GM12865 (cell line): ENCODE measurements around the gene GAK.

Source experiments
- DNase-seq: peaks from one replicate; pipeline ENCODE4 v3.0.0; 2010; ENCODE audit warnings: low read depth
- H3K4me3 ChIP-seq: 2 replicates; pipeline ENCODE4 v1.5.1; 2011; ENCODE audit warnings: mild to moderate bottlenecking, low read depth, low read length, control low read depth
- TF ChIP-seq, protein P1 (sequence below): IDR thresholded peaks from 2 replicates; pipeline ENCODE4 v1.5.1; 2011; ENCODE audit warnings: low read length, control low read depth, low read depth, inconsistent platforms; ENCODE audit not compliant: insufficient read depth; ENCODE audit errors: missing control alignments

Gene GAK

DNA sequence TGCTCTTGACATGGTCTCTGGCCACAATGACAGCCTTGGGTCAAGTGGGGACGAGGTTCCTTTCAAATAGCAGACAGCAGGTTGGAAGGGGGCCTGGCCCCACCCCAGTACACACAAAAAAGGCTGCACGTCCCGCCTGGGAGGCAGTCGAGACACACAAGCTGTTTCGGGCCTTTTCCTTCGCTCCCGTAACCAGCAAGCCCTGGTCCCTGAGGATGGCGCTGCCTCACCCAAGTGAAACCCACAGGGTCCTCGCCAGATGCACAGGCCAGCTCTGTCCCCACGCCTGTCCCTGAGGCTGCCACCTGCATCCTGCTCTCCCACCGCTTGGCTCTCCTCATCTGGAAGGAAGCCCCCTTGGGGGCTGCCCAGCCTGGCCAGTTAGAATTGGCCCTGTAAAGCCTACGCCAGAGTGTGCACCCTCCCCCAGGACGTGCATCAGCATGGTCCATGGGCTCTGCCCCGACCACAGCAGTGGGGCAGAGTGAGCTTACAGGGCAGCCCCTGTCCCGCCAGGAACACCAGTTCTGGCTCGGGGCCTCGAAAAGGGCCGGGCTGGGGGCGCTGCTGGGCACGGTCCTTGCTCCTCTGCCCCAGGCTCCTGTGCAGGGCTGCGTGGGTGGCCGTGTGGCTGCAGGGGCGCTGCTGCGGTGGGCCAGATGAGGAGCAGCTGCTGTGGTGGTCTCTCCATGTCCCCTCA lies 108.2 kb downstream of the GAK start:
- TF ChIP-seq, protein P1, sequence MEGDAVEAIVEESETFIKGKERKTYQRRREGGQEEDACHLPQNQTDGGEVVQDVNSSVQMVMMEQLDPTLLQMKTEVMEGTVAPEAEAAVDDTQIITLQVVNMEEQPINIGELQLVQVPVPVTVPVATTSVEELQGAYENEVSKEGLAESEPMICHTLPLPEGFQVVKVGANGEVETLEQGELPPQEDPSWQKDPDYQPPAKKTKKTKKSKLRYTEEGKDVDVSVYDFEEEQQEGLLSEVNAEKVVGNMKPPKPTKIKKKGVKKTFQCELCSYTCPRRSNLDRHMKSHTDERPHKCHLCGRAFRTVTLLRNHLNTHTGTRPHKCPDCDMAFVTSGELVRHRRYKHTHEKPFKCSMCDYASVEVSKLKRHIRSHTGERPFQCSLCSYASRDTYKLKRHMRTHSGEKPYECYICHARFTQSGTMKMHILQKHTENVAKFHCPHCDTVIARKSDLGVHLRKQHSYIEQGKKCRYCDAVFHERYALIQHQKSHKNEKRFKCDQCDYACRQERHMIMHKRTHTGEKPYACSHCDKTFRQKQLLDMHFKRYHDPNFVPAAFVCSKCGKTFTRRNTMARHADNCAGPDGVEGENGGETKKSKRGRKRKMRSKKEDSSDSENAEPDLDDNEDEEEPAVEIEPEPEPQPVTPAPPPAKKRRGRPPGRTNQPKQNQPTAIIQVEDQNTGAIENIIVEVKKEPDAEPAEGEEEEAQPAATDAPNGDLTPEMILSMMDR, result no peak
- no peak for DNase-seq
- no peak overlapping the region for H3K4me3 ChIP-seq

DNA sequence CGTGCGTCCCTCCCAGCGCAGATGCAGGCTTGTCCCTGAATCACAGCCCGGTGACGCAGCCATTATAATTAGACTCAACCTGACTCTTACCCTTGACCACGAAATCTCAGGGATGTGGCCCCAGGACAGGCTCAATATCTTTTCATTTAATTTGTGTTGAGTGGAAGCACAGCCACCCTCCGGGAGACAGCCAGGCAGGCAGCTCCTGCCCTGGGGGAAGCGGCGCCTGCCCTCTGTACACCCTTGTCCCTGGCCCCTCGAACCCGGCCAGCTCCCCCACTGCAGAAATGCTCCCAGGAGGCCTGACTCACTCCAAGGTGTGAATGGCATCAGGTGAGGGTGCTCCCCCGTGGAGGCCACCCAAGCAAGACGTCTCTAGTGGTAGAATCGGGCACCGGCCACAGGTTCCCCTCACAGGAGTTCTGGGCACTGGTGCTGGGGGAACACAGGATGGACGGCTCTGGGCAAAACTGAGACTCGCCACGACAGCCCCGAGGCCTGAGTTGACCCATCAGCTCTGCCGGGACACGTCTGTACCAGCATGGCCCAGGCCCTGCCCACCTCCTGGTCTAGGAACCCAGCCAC lies 108.8 kb downstream of the GAK start:
- DNase-seq, result no peak
- TF ChIP-seq, protein P1, result no peak
- no peak overlapping the region for H3K4me3 ChIP-seq

DNA sequence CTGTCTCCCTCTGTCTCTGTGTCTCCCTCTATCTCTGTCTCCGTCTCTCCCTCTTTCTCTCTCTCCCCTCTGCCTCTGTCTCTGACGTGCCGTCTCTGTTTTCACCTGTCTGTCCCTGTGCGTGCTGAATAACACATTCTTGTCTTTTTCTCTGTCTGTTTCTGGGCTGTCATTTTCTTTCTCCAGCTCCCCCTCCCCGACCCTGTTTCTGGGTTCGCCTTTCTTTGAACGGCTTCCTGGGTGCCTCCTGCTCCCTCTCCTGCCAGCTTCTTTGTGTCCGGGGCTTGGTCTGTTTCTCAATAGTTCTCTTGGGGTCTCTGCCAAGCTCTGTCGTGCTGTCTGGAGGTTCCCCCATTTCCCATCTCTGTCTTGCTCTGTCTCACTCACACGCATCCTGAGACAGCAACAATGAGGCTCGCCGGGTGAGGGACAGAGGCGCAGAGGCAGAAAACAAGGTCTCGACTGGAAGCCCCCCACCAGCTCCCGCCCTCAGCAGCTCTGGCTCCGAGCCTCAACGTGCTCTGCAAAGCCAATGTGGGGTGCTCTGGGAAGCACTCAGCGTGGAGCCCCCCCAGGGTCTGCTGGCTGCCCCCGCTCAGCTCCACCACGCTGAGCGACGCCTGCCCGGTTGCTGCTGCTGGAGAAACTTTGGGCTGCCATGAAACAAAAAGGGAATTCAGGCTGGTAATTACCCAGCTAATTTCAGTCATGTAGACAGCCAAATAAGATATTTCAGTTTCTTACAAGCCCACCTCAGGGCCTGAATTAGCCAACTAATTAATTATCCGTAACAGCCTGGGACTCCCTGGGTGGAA lies 109.5 kb downstream of the GAK start:
- no peak for DNase-seq
- TF ChIP-seq, protein P1, result no peak
- H3K4me3 ChIP-seq, result no peak overlapping the region

DNA sequence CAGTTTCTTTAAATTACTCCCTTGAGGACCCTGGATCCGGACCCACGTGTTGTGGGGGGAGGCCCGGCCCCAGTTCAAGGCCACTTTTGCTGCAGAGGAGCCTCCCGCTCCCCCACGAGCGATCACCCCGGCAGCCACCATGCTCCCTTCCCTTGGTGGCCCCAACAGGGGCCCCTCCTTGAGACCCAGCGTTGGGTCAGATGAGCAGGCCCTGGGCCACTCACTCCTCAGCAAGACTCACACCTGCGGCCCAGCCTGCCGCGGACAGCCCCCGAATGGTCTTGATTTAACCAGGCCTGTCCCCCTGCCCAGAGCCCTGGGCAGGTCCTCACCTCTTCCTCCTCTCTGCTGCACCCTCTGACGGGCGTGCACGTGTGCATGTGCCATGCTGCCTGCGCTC lies 110.5 kb downstream of the GAK start:
- DNase-seq, result no peak
- TF ChIP-seq, protein P1, result no peak
- no peak overlapping the region for H3K4me3 ChIP-seq

DNA sequence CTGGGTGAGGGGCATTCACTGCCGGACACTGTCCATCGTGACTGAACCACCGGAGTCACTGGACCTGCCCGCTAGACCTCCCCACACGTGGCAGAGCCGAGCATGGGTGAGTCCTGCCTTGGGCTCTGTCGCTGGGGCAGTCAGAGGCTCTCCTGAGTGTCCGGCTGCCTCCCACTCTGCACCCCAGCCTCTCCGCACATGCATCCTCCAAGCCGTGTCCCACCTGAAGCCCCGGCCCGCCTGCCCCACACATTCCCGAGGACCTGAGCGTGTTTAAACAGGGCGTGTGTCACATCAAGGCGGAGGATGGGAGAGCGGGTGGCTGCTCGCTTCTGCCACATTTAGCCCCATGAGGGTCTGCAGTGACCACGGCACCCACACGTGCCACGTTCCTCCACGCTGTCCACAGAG lies 110.9 kb downstream of the GAK start:
- no peak for DNase-seq
- no peak overlapping the region for H3K4me3 ChIP-seq
- TF ChIP-seq, protein P1, result no peak

DNA sequence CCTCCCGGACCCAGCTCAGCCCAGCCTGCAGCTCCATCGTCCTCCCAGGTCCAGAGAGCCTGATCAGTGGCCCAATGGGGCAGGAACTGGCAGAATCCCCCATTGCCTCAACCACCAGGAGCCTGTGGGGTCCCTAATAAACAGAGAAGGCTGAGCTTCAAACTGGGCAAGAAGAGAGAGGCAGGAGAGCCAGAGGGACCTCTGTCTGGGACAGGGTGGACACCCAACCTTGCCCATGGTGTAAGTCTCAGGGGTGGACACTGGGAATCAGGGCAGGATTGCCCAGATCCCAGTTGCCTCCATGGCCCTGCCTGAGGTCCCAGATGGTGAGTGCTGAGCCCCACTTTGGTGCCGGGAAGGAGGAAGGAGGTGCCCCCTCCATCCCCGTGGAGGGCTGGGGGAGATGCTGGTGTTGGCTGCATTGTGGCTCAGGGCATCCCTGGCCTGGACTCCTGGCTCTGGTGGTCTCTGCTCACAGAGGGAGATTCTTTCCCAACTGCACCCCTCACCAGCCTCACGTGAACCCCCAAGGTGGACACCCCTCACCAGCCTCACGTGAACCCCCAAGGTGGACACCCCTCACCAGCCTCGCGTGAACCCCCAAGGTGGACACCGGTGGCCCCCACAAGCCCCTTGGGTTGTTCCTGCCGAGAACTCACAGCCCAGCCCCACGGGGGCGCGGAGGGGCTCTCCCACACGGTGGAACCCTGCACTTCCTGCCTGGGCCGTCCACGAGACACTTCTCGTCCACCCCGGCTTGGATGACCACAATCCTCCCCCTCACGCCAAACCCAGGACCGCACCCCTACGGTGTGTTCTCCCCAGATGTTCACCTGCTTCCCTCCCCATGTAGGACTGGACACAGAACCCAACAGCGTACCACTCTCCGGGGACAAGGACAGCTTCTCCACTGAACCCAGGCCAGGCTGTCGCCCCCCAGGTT lies 111.6 kb downstream of the GAK start:
- DNase-seq, result no peak

More for the DNA sequence above, 111.6 kb downstream of the GAK start:
- TF ChIP-seq, protein P1, result no peak
- no peak overlapping the region for H3K4me3 ChIP-seq
